Measurements from ENCODE around the gene LCN2.

The LCN2 gene

DNA sequence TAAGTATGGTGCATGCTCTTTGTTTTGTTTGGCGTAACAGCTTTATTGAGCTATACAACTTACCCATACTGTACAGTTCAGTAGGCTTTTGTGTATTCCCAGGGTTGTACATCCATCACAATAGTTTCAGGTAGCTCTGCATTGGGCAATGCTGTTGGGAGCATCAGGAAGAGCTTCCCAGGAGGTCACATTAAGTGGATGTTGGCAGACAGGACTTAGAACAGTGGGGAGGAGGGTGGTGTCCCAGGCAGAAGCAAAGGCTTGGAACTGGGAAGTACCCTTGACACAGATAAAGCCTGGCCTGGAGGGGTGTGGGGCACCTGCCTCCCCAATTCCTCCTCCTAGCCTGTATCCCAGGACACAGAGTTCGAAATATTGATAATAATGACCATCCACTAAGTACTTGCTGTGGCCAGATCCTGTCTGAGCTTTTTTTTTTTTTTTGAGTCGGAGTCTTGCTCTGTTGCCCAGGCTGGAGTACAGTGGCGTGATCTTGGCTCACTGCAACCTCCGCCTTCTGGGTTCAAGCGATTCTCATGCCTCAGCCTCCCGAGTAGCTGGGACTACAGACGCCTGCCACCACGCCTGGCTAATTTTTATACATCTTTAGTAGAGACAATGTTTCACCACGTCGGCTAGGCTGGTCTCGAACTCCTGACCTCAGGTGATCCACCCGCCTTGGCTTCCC, 12.1 kb downstream of the LCN2 start:
- Mint-ChIP-seq H3K4me1 (ENCODE audit: low read depth) (peaks cover 18% of the 10 kb centered on the region), H3K27ac (peak overlapping the region; percentile 69), H3K36me3 (peaks cover 3% of the 10 kb centered on the region), H3K4me3 (peak overlapping the region; percentile 84), H3K9me3 (ENCODE audit: low read depth) (no peaks in the 10 kb centered on the region), H3K27me3 (no peaks in the 10 kb centered on the region)

DNA sequence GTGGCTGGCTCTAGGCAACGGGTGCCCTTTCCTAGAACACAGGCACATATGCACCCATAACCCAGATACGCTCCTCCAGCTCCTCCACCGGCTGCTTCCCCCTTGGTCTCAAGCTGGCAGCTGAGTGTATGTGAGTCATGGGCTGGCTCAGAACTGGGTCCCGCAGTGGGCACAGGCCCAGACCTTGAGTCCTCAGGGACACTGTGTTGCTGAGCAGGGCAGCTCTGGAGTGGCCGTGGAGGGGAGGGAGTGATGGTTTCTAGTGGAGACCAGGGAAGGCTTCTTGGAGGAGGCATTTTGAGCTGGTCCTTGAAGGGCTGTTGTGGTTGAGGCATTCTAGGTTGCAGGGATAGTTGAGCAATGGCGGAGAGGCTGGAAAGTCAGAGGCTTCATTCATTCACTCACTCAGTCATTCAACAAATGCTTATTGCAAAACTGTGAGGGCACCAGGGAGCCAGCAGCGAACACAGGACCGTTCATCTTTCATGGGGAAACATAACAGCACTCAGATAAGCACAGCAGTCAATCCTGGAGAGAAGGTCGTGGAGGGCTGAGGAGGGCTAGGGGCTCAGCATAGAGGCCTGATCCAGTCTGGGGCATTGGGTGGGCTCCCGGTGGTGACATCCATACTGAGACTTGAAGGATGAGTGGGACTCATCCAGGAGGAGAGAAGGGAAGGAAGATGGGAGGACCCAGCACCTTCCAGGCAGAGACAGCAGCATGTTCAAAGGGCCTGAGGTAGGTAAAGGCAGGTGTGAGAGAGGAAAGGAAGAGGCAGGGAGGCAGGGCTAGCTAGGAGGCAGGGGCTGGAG, 13.2 kb downstream of the LCN2 start:
- no peaks in the 10 kb centered on the region for H3K27me3 Mint-ChIP-seq
- H3K4me1 Mint-ChIP-seq (ENCODE audit: low read depth), result peaks cover 18% of the 10 kb centered on the region
- peaks cover 3% of the 10 kb centered on the region for H3K36me3 Mint-ChIP-seq
- peak overlapping the region; percentile 35 for H3K27ac Mint-ChIP-seq
- H3K4me3 Mint-ChIP-seq, result peak overlapping the region; percentile 84
- no peaks in the 10 kb centered on the region for H3K9me3 Mint-ChIP-seq (ENCODE audit: low read depth)

DNA sequence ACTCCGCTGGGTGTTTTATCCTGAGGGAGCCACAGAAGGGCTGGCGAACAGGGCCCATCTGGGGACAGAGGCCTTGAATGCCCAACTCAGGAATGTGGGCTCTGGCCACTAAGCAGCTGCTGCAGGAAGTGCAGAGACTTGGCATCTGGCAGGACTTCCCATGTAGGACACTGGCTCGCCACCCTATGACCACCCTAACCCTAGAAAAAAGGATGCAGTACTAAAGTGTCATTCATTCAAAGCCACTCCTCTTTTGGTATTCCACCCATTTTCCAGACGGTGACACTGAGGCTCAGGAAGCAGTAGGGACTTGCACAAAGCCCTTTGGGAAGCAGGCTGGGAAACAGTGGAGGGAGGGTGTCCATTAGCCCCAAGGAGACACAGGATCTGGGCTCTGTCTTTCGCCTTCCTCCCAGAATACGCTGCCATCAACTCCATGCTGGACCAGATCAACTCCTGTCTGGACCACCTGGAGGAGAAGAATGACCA, 13.8 kb downstream of the LCN2 start:
- Mint-ChIP-seq H3K27me3 (no peaks in the 10 kb centered on the region), H3K27ac (no peak overlapping the region), H3K4me3 (no peak overlapping the region), H3K36me3 (peaks cover 3% of the 10 kb centered on the region), H3K9me3 (ENCODE audit: low read depth) (no peaks in the 10 kb centered on the region), H3K4me1 (ENCODE audit: low read depth) (peaks cover 18% of the 10 kb centered on the region)

DNA sequence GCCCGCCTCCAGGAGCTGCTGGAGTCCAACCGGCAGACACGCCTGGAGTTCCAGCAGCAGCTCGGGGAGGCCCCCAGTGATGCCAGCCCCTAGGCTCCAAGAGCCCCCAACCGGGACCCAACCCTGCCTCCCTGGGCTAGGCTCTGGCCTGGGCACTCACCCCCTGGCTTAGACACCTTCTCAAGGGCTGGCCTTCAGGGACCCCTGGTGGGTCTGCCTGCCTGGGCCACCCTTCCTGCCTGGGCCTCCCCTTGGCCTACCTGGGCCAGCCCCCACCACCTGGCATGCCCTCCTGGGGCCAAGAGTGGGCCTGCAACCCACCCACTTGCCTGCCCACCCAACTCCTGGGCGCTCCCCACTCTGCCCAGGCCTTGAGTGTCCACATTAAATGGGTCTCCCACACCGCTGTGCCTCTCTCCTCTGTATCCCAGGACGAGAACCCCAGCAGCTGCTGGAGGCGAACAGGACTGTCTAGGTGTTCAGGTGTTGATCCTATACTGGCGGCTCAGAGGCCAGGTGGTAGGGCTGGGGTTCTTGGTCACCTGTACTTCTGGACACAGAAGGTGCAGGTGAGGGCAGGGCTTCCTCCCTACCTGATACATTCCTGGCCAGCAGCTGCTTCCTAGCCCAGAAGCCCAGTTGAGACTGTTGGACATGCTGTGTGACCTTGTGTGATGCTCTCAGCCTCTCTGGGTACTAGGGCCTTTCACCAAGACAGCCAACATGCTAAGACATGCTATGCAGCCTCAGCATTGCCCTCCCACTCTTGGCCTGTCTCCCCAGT, 14.5 kb downstream of the LCN2 start:
- Mint-ChIP-seq H3K27ac (no peak overlapping the region), H3K9me3 (ENCODE audit: low read depth) (no peaks in the 10 kb centered on the region), H3K27me3 (no peaks in the 10 kb centered on the region), H3K36me3 (peaks cover 5% of the 10 kb centered on the region), H3K4me3 (no peak overlapping the region), H3K4me1 (ENCODE audit: low read depth) (peaks cover 18% of the 10 kb centered on the region)

DNA sequence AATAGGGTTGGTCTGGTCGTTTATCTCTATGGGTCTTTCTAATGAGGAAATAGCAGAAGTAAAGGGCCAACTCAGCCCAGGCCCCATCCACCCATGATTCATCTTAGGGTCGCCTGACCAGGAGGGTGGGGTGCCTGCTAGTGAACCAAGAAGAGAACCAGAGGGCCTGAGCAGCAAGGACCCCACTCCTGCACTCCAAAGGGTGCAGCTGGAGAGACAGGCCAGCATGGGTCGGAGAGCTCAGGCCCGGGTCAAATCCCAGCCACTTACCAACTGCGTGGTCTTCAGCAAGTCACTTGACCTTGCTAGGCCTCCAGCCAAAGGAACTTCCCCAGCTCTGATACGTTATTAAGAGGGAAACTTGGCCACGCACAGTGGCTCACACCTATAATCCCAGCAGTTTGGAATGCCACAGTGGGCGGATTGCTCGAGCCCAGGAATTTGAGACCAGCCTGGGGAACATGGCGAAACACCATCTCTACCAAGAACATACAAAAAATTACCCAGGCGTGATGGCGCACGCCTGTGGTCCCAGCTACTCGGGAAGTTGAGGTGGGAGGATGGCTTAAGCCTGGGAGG, 15.1 kb downstream of the LCN2 start:
- no peak overlapping the region for H3K4me3 Mint-ChIP-seq
- H3K4me1 Mint-ChIP-seq (ENCODE audit: low read depth), result peaks cover 15% of the 10 kb centered on the region
- H3K36me3 Mint-ChIP-seq, result peaks cover 6% of the 10 kb centered on the region
- no peaks in the 10 kb centered on the region for H3K27me3 Mint-ChIP-seq
- H3K9me3 Mint-ChIP-seq (ENCODE audit: low read depth), result no peaks in the 10 kb centered on the region
- no peak overlapping the region for H3K27ac Mint-ChIP-seq

DNA sequence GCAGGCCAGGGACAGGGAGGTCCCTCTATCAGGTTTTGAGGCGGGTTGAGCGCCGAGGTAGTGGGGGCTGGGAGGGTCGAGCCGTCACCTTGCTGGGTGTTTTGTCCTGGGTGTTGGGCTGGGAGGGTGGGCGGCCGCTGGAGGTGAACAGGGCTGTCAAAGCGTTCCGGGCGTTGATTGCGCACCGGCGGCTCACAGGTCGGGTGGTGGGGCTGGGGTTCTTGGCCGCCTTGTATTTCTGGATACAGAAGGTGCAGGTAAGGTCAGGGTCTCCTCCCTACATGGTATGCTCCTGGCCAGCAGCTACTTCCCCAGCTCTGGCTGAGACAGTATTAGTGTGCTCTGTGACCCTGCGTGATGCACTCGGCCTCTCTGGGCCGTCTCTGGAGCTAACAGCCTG, 16.9 kb downstream of the LCN2 start:
- Mint-ChIP-seq H3K36me3 (peaks cover 6% of the 10 kb centered on the region), H3K27me3 (no peaks in the 10 kb centered on the region), H3K4me1 (ENCODE audit: low read depth) (peaks cover 9% of the 10 kb centered on the region), H3K4me3 (no peak overlapping the region), H3K9me3 (ENCODE audit: low read depth) (no peaks in the 10 kb centered on the region), H3K27ac (no peak overlapping the region)

DNA sequence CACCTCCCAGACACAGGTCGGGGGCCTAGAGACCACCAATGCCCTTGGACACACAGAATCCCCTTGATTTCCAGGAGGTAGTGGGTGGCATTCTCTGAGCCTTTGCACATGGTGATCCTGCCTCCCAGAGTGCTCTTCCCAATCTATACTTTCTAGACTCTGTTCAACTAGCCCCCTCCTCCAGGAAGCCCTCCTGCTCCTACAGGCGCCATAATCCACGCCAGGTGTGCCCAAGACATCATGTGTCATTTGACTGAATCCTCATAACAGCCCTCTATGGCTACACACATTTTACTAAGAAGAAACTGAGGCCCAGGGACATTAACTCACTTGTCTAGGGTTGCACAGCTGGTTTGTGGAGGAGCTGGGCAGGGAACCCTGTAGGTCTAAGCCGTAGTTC, 18.0 kb downstream of the LCN2 start:
- Mint-ChIP-seq H3K27me3 (no peaks in the 10 kb centered on the region), H3K4me3 (no peak overlapping the region), H3K9me3 (ENCODE audit: low read depth) (no peaks in the 10 kb centered on the region), H3K4me1 (ENCODE audit: low read depth) (peaks cover 5% of the 10 kb centered on the region), H3K27ac (no peak overlapping the region), H3K36me3 (peaks cover 5% of the 10 kb centered on the region)

DNA sequence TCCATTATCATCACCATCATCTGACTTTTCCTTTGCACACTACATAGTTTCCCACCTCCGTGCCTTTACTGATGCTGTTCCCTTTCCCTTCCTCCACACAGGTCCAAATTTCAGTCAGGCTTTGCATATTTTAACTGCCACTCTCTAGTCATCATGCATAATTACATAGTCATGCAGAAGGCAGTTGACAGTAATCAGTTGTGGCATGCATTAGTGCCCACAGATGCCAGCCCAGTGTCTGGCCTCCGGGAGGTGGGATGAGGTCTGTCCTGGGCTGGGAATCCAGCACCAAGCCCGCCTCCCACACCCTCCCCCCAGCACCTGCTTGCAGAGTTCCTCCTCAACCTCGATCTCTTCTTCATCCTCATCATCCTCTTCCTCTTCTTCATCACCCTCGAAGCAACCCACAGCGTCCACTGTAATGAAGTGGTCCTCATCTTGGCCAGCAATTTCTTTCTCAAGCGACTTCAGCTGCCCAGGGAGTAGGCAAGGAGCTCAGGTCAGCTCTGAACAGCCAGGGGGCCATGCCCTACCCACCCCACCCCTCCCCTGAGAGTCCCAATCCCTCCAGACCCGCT, 19.6 kb downstream of the LCN2 start:
- Mint-ChIP-seq H3K36me3 (peaks cover 3% of the 10 kb centered on the region), H3K27me3 (no peaks in the 10 kb centered on the region), H3K9me3 (ENCODE audit: low read depth) (no peaks in the 10 kb centered on the region), H3K4me1 (ENCODE audit: low read depth) (no peaks in the 10 kb centered on the region), H3K27ac (peak overlapping the region; percentile 1), H3K4me3 (no peak overlapping the region)

DNA sequence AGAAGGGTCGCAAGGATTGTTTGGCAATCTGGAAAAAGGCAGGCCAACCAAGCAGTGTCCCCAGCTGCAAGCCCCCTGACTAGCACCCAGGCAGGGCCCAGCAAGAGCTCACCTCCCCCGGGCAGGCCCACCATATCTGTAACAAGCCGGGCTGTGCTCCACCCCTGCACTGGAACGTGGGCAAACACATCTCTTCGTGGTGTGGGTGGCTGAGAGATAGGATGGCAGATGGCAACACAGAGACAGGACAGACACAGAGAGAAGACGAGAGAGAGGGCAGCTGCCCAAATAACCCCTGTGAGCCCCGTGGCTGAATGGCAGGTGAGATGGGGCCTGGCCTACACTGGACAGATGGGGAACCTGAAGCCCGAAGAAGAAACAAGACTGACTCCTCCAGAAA, 20.2 kb downstream of the LCN2 start:
- no peak overlapping the region for H3K4me3 Mint-ChIP-seq
- no peaks in the 10 kb centered on the region for H3K27me3 Mint-ChIP-seq
- H3K36me3 Mint-ChIP-seq, result peaks cover 3% of the 10 kb centered on the region
- H3K9me3 Mint-ChIP-seq (ENCODE audit: low read depth), result no peaks in the 10 kb centered on the region
- H3K4me1 Mint-ChIP-seq (ENCODE audit: low read depth), result no peaks in the 10 kb centered on the region
- no peak overlapping the region for H3K27ac Mint-ChIP-seq

DNA sequence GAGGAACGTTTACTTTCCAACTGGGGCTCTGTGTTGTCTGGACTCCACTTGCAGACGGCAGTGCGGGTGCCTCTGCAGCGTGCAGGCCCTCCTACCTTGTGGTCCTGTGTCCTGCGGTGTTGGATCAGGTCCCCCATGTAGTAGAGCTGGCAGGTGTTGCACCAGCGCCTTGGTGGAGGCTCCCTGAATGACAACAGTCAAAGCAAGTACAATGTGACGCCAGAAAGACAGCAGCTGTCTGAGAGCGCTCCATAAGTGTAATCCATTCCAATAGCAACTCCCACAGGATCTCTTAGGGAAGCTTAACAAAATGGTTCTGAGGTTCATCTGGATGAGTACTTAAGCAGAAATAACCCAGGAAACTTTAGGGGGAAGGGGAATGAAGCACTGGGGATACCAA, 20.7 kb downstream of the LCN2 start:
- H3K9me3 Mint-ChIP-seq (ENCODE audit: low read depth), result no peaks in the 10 kb centered on the region

DNA sequence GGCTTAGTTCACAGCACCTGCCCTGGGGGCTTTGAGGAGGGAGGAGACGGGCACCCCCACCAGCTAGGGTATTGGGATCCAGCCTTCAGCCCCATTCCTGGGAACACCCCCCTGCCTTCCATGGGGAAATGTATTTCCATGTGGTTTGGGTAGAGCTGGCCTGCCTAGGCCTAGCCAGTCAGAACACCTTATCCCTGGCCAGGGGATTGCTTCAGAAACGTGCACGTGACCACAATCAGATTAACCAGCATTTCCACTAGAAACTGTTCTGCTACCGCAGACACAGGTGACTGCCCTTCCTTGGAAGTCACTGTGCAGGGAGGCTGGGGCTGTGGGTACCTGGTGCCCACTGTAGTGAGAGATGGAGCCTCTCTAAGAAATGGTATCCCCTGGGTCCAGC, 24.8 kb downstream of the LCN2 start:
- H3K36me3 Mint-ChIP-seq, result no peaks in the 10 kb centered on the region
- no peaks in the 10 kb centered on the region for H3K9me3 Mint-ChIP-seq (ENCODE audit: low read depth)
- H3K4me1 Mint-ChIP-seq (ENCODE audit: low read depth), result no peaks in the 10 kb centered on the region
- H3K27ac Mint-ChIP-seq, result no peak overlapping the region
- H3K27me3 Mint-ChIP-seq, result no peaks in the 10 kb centered on the region
- H3K4me3 Mint-ChIP-seq, result no peak overlapping the region

More for the DNA sequence above, 20.7 kb downstream of the LCN2 start:
- no peaks in the 10 kb centered on the region for H3K4me1 Mint-ChIP-seq (ENCODE audit: low read depth)
- H3K4me3 Mint-ChIP-seq, result no peak overlapping the region
- H3K27ac Mint-ChIP-seq, result no peak overlapping the region
- peaks cover 3% of the 10 kb centered on the region for H3K36me3 Mint-ChIP-seq
- no peaks in the 10 kb centered on the region for H3K27me3 Mint-ChIP-seq

DNA sequence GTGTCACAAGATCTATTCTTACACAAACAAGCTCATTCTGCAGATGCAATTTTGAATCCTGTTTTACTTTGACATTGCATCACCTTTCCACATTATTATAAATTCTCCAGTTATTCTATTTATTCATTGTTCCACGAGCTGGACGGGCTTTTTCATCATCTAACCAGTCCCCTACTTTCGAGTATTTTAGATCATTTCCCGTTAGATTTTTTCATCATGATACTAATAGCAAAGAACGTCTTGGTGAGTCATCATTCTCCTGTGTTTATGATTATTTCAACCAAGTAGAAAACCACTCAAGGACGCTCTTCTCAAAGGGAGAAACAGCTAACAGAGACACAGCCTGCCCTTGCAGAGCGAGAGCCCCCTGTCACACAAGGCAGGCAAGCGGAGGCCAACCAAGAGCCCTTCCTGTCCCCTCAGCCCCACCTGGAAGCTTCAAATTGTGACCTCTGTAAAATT, 25.9 kb downstream of the LCN2 start:
- Mint-ChIP-seq H3K4me1 (ENCODE audit: low read depth) (no peaks in the 10 kb centered on the region), H3K9me3 (ENCODE audit: low read depth) (no peaks in the 10 kb centered on the region), H3K27me3 (no peaks in the 10 kb centered on the region), H3K36me3 (no peaks in the 10 kb centered on the region), H3K27ac (no peak overlapping the region), H3K4me3 (no peak overlapping the region)

DNA sequence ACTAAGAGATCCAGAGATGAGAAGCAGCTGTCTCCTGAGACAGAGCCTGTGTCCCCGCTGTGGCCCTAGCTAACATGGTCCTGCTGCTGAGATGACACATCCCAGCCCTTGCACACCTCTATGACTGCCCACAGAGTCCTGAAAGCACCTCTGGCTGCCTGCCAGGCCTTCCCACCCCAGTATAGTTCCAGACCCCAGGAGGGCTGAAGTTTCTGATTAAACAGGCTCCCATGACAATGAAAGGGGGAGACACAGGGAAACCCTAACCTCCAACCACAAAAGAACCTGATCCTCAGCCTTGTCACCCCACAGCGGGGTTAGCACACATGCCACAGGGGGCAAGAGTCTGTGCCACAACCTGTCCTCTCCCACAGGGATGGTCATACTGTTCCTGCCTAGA, 26.5 kb downstream of the LCN2 start:
- Mint-ChIP-seq H3K4me1 (ENCODE audit: low read depth) (no peaks in the 10 kb centered on the region), H3K27me3 (no peaks in the 10 kb centered on the region), H3K36me3 (no peaks in the 10 kb centered on the region), H3K4me3 (no peak overlapping the region), H3K27ac (no peak overlapping the region), H3K9me3 (ENCODE audit: low read depth) (no peaks in the 10 kb centered on the region)

DNA sequence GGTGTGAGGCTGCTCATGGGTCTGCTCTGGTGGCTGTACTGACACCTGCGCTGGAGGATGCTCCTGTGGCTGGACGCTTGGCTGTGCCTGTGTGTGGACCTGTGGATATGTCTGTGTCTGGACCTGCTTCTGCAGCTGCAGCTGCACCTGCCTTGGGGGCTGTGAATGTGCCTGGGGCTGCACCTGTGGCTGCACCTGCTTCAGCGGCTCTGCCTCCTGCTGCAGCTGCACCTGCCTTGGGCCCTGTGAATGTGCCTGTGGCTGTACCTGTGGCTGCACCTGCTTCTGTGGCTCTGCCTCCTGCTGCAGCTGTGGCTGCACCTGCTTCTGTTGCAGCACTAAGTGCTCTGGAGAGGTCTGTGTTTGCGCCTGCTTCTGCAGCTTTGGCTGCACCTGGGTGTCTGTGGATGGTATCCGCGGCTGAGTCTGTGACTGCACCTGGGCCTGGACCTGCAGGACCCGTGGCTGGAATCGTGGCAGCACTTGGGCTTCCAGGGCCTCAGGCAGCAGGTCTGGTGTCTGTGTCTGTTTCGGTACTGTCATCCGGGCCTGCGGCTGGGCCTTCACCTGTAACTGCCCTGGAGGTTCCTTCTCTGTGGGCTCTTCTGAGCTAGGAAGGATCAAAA, 29.7 kb downstream of the LCN2 start:
- no peak overlapping the region for H3K4me3 Mint-ChIP-seq
- no peak overlapping the region for H3K27ac Mint-ChIP-seq
- H3K9me3 Mint-ChIP-seq (ENCODE audit: low read depth), result no peaks in the 10 kb centered on the region
- no peaks in the 10 kb centered on the region for H3K27me3 Mint-ChIP-seq
- H3K36me3 Mint-ChIP-seq, result no peaks in the 10 kb centered on the region
- no peaks in the 10 kb centered on the region for H3K4me1 Mint-ChIP-seq (ENCODE audit: low read depth)

All from activated naive CD8-positive, alpha-beta T cell (primary cell).